ENCODE data around the gene OSBPL10.
"Not testable (repeated sequence)": the region's sequence is repeated elsewhere in the genome, so short reads cannot be mapped to it uniquely, and the experiment has no call there.

Gene OSBPL10

GRCh38 chr3:32021155-32021554 is 40.1 kb upstream of the OSBPL10 start:
- Histone ChIP-seq H4K91ac (ENCODE audit: low read depth, low read length) (no peak overlapping the region), H3K4me3 (ENCODE audit: low read depth, low read length) (no peak overlapping the region), H3K27me3 (ENCODE audit: insufficient read depth, low read length) (no peaks in the 10 kb centered on the region), H3K14ac (ENCODE audit: low read length) (no peak overlapping the region), H2BK5ac (ENCODE audit: low read depth, low read length, poor library complexity) (no peak overlapping the region), H3K4ac (ENCODE audit: low read depth, low read length) (no peak overlapping the region), H3K23ac (ENCODE audit: low read length) (no peak overlapping the region), H3K4me2 (ENCODE audit: low read length) (no peak overlapping the region), H4K12ac (ENCODE audit: low read depth, low read length) (no peak overlapping the region), H3K79me2 (ENCODE audit: control insufficient read depth, insufficient read depth, low read length, poor library complexity) (no peaks in the 10 kb centered on the region), H3K9me3 (ENCODE audit: insufficient read depth, low read depth, low read length) (no peaks in the 10 kb centered on the region), H3K27ac (ENCODE audit: low read depth, low read length) (no peak overlapping the region), H3K79me1 (ENCODE audit: low read length) (no peaks in the 10 kb centered on the region), H3K4me1 (ENCODE audit: control insufficient read depth in 1 of 2, insufficient read depth in 2 of 2, low read length in 2 of 2) (no peaks in the 10 kb centered on the region), H3K36me3 (ENCODE audit: control insufficient read depth in 1 of 2, insufficient read depth in 2 of 2, low read length in 2 of 2) (no peaks in the 10 kb centered on the region), H4K8ac (ENCODE audit: low read depth, low read length) (no peak overlapping the region), H3K18ac (ENCODE audit: low read length) (no peak overlapping the region), H2BK120ac (ENCODE audit: insufficient read depth, low read length, poor library complexity) (no peak overlapping the region), H2BK12ac (ENCODE audit: low read length) (no peak overlapping the region), H2AFZ (ENCODE audit: insufficient read depth, low read length, poor library complexity) (no peak overlapping the region), H3K9ac (ENCODE audit: low read length) (no peak overlapping the region), H2AK5ac (ENCODE audit: low read length) (no peak overlapping the region)
- DNase-seq = peak in 1 of 2 donors; percentile 23
- no CpG with 5 or more reads among the region's 7 CpGs for WGBS (ENCODE audit: extremely low coverage, insufficient coverage, insufficient read length)

GRCh38 chr3:32018757-32019564 is 37.9 kb upstream of the OSBPL10 start:
- WGBS (ENCODE audit: extremely low coverage, insufficient coverage, insufficient read length) = no CpG with 5 or more reads among the region's 5 CpGs
- Histone ChIP-seq H2AFZ (ENCODE audit: insufficient read depth, low read length, poor library complexity) (no peak overlapping the region), H3K9ac (ENCODE audit: low read length) (no peak overlapping the region), H3K23ac (ENCODE audit: low read length) (no peak overlapping the region), H2BK12ac (ENCODE audit: low read length) (no peak overlapping the region), H3K36me3 (ENCODE audit: control insufficient read depth in 1 of 2, insufficient read depth in 2 of 2, low read length in 2 of 2) (no peaks in the 10 kb centered on the region), H3K79me2 (ENCODE audit: control insufficient read depth, insufficient read depth, low read length, poor library complexity) (no peaks in the 10 kb centered on the region), H2BK5ac (ENCODE audit: low read depth, low read length, poor library complexity) (no peak overlapping the region), H2BK120ac (ENCODE audit: insufficient read depth, low read length, poor library complexity) (no peak overlapping the region), H3K4me2 (ENCODE audit: low read length) (no peak overlapping the region), H2AK5ac (ENCODE audit: low read length) (no peak overlapping the region), H3K4ac (ENCODE audit: low read depth, low read length) (no peak overlapping the region), H3K14ac (ENCODE audit: low read length) (no peak overlapping the region), H4K91ac (ENCODE audit: low read depth, low read length) (no peak overlapping the region), H4K12ac (ENCODE audit: low read depth, low read length) (no peak overlapping the region), H3K79me1 (ENCODE audit: low read length) (no peaks in the 10 kb centered on the region), H3K27ac (ENCODE audit: low read depth, low read length) (no peak overlapping the region), H3K18ac (ENCODE audit: low read length) (no peak overlapping the region), H4K8ac (ENCODE audit: low read depth, low read length) (no peak overlapping the region), H3K4me3 (ENCODE audit: low read depth, low read length) (no peak overlapping the region), H3K27me3 (ENCODE audit: insufficient read depth, low read length) (no peaks in the 10 kb centered on the region), H3K9me3 (ENCODE audit: insufficient read depth, low read depth, low read length) (no peaks in the 10 kb centered on the region), H3K4me1 (ENCODE audit: control insufficient read depth in 1 of 2, insufficient read depth in 2 of 2, low read length in 2 of 2) (no peaks in the 10 kb centered on the region)
- DNase-seq = peak in 1 of 2 donors; percentile 63

GRCh38 chr3:32017286-32017685 is 36.2 kb upstream of the OSBPL10 start:
- no peaks in the 10 kb centered on the region for H3K79me2 ChIP-seq (ENCODE audit: control insufficient read depth, insufficient read depth, low read length, poor library complexity)
- H3K27ac ChIP-seq (ENCODE audit: low read depth, low read length) = no peak overlapping the region
- H3K79me1 ChIP-seq (ENCODE audit: low read length) = no peaks in the 10 kb centered on the region
- no peak overlapping the region for H4K12ac ChIP-seq (ENCODE audit: low read depth, low read length)
- H3K36me3 ChIP-seq (ENCODE audit: control insufficient read depth in 1 of 2, insufficient read depth in 2 of 2, low read length in 2 of 2) = no peaks in the 10 kb centered on the region
- no peak overlapping the region for H3K14ac ChIP-seq (ENCODE audit: low read length)
- no peak overlapping the region for H3K9ac ChIP-seq (ENCODE audit: low read length)
- no peak for DNase-seq
- H3K9me3 ChIP-seq (ENCODE audit: insufficient read depth, low read depth, low read length) = no peaks in the 10 kb centered on the region
- no peak overlapping the region for H4K8ac ChIP-seq (ENCODE audit: low read depth, low read length)
- no peak overlapping the region for H3K23ac ChIP-seq (ENCODE audit: low read length)
- H2BK12ac ChIP-seq (ENCODE audit: low read length) = no peak overlapping the region
- H2BK120ac ChIP-seq (ENCODE audit: insufficient read depth, low read length, poor library complexity) = no peak overlapping the region
- no peak overlapping the region for H3K4me2 ChIP-seq (ENCODE audit: low read length)
- no peaks in the 10 kb centered on the region for H3K4me1 ChIP-seq (ENCODE audit: control insufficient read depth in 1 of 2, insufficient read depth in 2 of 2, low read length in 2 of 2)
- H3K4me3 ChIP-seq (ENCODE audit: low read depth, low read length) = no peak overlapping the region
- H3K4ac ChIP-seq (ENCODE audit: low read depth, low read length) = no peak overlapping the region
- no peak overlapping the region for H2AK5ac ChIP-seq (ENCODE audit: low read length)
- H2AFZ ChIP-seq (ENCODE audit: insufficient read depth, low read length, poor library complexity) = no peak overlapping the region
- WGBS (ENCODE audit: extremely low coverage, insufficient coverage, insufficient read length) = no CpG with 5 or more reads among the region's 3 CpGs
- H2BK5ac ChIP-seq (ENCODE audit: low read depth, low read length, poor library complexity) = no peak overlapping the region
- no peak overlapping the region for H4K91ac ChIP-seq (ENCODE audit: low read depth, low read length)
- no peak overlapping the region for H3K18ac ChIP-seq (ENCODE audit: low read length)
- H3K27me3 ChIP-seq (ENCODE audit: insufficient read depth, low read length) = no peaks in the 10 kb centered on the region

- not testable (repeated sequence) for H3K27me3 ChIP-seq (ENCODE audit: insufficient read depth, low read length); DNase-seq; H2BK5ac ChIP-seq (ENCODE audit: low read depth, low read length, poor library complexity); H3K4me1 ChIP-seq (ENCODE audit: control insufficient read depth in 1 of 2, insufficient read depth in 2 of 2, low read length in 2 of 2); H2AFZ ChIP-seq (ENCODE audit: insufficient read depth, low read length, poor library complexity); H3K27ac ChIP-seq (ENCODE audit: low read depth, low read length); H3K36me3 ChIP-seq (ENCODE audit: control insufficient read depth in 1 of 2, insufficient read depth in 2 of 2, low read length in 2 of 2); H2AK5ac ChIP-seq (ENCODE audit: low read length); H3K9ac ChIP-seq (ENCODE audit: low read length); H3K23ac ChIP-seq (ENCODE audit: low read length); H4K8ac ChIP-seq (ENCODE audit: low read depth, low read length); H3K4me2 ChIP-seq (ENCODE audit: low read length); H3K18ac ChIP-seq (ENCODE audit: low read length); H3K4me3 ChIP-seq (ENCODE audit: low read depth, low read length); H4K91ac ChIP-seq (ENCODE audit: low read depth, low read length); H2BK120ac ChIP-seq (ENCODE audit: insufficient read depth, low read length, poor library complexity); H3K9me3 ChIP-seq (ENCODE audit: insufficient read depth, low read depth, low read length); H3K4ac ChIP-seq (ENCODE audit: low read depth, low read length); H2BK12ac ChIP-seq (ENCODE audit: low read length); H4K12ac ChIP-seq (ENCODE audit: low read depth, low read length); H3K14ac ChIP-seq (ENCODE audit: low read length); H3K79me2 ChIP-seq (ENCODE audit: control insufficient read depth, insufficient read depth, low read length, poor library complexity); H3K79me1 ChIP-seq (ENCODE audit: low read length)
- WGBS (ENCODE audit: extremely low coverage, insufficient coverage, insufficient read length) = no CpG with 5 or more reads among the region's 3 CpGs
Observed at GRCh38 chr3:32015638-32016037, 34.6 kb upstream of the OSBPL10 start.
